Measurements from ENCODE around the gene HAAO.
A peak's percentile ranks its signal among the peaks of the same experiment; 100 is the strongest.

The HAAO gene

DNA sequence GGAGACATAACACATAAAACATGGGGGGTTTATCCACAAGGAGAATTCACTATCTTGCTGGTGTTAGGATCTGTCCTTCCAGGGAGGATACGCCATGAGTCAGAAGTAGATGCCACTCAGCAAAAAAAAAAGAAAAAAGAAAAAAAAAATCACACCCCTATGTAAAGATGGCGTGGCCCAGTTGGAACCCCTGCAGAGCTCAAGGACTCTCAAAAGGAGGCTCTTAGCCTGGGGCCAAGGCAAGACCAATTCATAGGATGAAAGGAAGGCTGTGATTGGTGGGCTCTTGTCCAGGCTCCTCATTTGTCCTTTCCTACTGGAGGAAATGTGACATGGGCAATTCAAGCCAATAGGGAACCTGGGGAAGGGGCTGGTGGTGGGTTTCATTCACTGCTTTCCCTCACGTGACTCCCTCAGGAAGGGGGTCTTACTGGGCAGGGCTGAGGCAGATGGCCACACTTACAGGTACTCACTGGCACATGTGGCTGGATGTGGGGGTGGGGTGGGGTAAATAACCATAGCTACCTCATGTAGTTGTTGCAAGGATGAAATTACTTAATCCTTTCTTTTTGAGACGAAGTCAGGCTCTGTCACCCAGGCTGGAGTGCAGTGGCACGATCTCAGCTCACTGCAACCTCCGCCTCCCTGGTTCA is 38.7 kb upstream of the HAAO start:
- no peak overlapping the region for H3K27ac ChIP-seq (replicated peaks)
- DNase-seq (ENCODE audit: low read depth in 1 of 2, low spot score in 1 of 2): no peak
- H3K4me3 ChIP-seq (replicated peaks; ENCODE audit: insufficient read depth, low read length): no peak overlapping the region
- H3K27me3 ChIP-seq (ENCODE audit: insufficient read depth, poor library complexity, severe bottlenecking): no peaks in the 10 kb centered on the region
- TF ChIP-seq, protein P1, sequence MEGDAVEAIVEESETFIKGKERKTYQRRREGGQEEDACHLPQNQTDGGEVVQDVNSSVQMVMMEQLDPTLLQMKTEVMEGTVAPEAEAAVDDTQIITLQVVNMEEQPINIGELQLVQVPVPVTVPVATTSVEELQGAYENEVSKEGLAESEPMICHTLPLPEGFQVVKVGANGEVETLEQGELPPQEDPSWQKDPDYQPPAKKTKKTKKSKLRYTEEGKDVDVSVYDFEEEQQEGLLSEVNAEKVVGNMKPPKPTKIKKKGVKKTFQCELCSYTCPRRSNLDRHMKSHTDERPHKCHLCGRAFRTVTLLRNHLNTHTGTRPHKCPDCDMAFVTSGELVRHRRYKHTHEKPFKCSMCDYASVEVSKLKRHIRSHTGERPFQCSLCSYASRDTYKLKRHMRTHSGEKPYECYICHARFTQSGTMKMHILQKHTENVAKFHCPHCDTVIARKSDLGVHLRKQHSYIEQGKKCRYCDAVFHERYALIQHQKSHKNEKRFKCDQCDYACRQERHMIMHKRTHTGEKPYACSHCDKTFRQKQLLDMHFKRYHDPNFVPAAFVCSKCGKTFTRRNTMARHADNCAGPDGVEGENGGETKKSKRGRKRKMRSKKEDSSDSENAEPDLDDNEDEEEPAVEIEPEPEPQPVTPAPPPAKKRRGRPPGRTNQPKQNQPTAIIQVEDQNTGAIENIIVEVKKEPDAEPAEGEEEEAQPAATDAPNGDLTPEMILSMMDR (IDR thresholded peaks at IDR 0.05; ENCODE audit: insufficient read depth, low read length): no peak
- TF ChIP-seq POLR2AphosphoS5 (IDR thresholded peaks at IDR 0.05; ENCODE audit: low read depth) (no peak), GABPA (IDR thresholded peaks at IDR 0.05; ENCODE audit: low read depth) (no peak)

DNA sequence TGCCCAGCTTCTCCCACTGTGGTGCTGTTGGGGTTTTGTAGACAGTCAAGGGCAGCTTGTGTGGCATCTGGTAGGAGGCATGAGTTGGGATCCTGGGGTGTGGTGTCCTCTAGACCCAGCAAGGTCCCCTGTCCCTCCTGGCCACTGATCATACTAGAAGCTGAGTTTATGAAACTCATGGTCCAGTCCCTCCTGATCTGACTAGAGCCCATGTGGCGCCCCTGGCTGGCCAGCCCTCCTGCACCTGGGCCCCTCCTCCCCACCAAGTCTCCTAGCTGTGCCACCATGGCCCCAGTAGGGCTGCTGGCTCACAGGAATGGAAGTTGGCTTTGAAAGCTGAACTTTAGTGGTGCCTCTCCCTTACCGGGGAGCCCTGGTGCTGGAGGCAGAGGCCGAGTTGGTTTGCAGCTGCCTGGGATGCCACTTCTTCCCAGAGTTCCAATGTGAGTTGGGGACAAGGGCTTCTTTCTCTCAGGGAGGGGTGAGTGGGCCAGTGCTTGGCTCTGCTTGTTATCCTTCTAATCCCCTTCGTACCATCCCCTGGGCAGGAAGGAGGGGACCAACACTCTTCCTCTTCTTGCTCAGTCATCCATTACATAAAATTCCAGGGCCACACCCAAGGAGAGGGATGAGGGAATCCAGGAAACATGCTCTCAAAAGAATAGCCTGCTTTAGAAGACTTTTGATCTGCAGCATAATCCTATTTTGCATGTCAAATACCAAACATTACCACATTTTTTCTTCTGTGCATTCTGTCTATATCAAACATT is 37.5 kb upstream of the HAAO start:
- H3K27ac ChIP-seq (replicated peaks): no peak overlapping the region
- no peak overlapping the region for H3K4me3 ChIP-seq (replicated peaks; ENCODE audit: insufficient read depth, low read length)
- DNase-seq (ENCODE audit: low read depth in 1 of 2, low spot score in 1 of 2): no peak
- no peak for TF ChIP-seq POLR2AphosphoS5 (IDR thresholded peaks at IDR 0.05; ENCODE audit: low read depth)
- no peak for TF ChIP-seq SPI1 (IDR thresholded peaks at IDR 0.05; ENCODE audit: borderline replicate concordance, low read depth)
- no peaks in the 10 kb centered on the region for H3K27me3 ChIP-seq (ENCODE audit: insufficient read depth, poor library complexity, severe bottlenecking)

DNA sequence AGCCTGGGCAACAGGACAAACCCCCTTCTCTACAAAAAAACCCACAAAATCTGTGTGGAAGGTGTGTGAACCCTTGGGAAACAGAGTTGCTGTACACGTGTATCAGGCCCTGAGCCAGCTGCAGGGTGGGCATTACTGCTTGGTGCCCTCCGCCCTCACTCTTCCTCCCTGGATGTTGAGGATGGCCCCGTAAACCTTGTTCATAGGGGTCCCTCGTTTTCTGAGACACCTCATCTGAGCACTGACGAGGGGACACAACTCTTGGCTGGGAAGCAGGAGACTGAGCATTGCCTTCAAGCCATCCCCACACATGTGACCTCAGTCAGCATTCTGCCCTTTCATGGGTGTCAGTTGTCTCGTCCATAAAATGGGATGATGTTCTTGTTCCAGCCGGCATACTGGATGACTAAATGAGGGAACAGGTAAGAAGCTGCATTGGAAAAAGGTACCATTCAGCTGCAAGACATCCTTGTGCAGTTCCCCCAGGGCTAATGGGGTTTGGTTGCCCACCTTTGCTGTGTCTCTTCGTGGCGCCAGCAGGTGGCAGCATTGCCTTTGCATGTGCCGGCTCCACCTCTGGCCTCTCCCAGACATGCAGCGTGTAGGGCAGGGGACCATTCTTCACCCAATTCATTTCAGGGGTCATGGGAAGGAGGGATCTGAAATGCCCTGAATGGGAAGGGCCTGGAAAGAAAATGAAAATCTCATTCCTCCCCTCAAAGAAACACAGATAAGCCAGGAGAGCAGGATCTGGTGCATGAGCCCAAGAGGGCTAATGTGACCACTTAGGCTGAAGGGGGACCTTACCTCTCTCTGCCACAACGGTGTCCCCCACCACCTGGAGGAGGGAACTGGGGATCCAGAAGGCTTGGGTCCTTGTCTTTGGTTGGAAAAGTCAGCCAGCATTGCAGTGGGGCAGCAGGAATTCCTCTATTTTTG is 36.4 kb upstream of the HAAO start:
- Histone ChIP-seq H3K4me3 (replicated peaks; ENCODE audit: insufficient read depth, low read length) (no peak overlapping the region), H3K27ac (replicated peaks) (no peak overlapping the region), H3K27me3 (ENCODE audit: insufficient read depth, poor library complexity, severe bottlenecking) (no peaks in the 10 kb centered on the region)
- no peak for TF ChIP-seq GABPA (IDR thresholded peaks at IDR 0.05; ENCODE audit: low read depth)
- no peak for TF ChIP-seq SPI1 (IDR thresholded peaks at IDR 0.05; ENCODE audit: borderline replicate concordance, low read depth)
- TF ChIP-seq, protein P2, sequence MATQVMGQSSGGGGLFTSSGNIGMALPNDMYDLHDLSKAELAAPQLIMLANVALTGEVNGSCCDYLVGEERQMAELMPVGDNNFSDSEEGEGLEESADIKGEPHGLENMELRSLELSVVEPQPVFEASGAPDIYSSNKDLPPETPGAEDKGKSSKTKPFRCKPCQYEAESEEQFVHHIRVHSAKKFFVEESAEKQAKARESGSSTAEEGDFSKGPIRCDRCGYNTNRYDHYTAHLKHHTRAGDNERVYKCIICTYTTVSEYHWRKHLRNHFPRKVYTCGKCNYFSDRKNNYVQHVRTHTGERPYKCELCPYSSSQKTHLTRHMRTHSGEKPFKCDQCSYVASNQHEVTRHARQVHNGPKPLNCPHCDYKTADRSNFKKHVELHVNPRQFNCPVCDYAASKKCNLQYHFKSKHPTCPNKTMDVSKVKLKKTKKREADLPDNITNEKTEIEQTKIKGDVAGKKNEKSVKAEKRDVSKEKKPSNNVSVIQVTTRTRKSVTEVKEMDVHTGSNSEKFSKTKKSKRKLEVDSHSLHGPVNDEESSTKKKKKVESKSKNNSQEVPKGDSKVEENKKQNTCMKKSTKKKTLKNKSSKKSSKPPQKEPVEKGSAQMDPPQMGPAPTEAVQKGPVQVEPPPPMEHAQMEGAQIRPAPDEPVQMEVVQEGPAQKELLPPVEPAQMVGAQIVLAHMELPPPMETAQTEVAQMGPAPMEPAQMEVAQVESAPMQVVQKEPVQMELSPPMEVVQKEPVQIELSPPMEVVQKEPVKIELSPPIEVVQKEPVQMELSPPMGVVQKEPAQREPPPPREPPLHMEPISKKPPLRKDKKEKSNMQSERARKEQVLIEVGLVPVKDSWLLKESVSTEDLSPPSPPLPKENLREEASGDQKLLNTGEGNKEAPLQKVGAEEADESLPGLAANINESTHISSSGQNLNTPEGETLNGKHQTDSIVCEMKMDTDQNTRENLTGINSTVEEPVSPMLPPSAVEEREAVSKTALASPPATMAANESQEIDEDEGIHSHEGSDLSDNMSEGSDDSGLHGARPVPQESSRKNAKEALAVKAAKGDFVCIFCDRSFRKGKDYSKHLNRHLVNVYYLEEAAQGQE (IDR thresholded peaks at IDR 0.05; ENCODE audit: insufficient replicate concordance, low read depth): no peak
- TF ChIP-seq, protein P1 (IDR thresholded peaks at IDR 0.05; ENCODE audit: insufficient read depth, low read length): peak; percentile 93
- no peak for TF ChIP-seq POLR2AphosphoS5 (IDR thresholded peaks at IDR 0.05; ENCODE audit: low read depth)
- DNase-seq (ENCODE audit: low read depth in 1 of 2, low spot score in 1 of 2): peak in 1 of 2 experiments; percentile 72

DNA sequence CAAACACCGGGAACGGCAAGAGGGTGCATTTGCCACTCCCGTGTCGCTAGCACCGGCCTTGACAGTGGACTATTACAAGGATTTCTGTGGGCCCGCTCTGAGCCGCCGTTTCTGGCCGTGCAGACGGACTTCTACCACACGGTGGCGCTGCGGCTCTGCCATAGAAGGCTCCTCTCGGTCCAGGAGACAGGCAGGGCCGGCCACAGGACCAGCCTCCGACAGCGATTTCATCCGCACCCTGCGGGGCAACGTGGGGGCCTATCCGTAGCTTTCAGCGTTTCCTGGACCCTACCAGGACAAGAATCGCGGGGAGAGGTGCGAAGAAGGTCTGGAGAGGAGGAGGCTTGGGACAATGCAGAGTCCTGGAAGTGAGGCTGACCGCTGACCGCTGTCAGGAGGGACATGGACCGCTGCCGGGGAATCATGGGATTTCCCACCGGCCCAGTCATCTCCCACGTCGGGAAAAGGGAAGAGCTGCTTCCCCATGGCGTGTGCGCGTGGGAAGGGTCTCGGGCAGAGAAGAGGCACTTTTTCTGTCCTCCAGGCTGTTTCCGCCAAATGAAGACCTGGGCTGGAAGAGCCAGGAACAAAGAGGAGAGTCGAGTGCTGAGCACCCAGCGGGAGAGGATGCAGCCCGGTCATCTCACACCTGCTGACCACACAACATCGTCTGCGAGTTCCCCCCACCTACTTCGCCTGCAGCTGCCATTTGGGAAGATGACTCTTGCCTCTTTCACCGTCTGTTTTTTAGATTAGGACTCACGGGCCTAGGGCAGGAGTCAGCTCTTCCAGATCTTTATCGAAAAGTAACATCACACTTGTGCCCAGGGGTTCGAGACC is 35.5 kb upstream of the HAAO start:
- DNase-seq (ENCODE audit: low read depth in 1 of 2, low spot score in 1 of 2): peak; percentile 58 to 84
- Histone ChIP-seq H3K4me3 (replicated peaks; ENCODE audit: insufficient read depth, low read length) (peak overlapping the region; percentile 33), H3K27ac (replicated peaks) (no peak overlapping the region), H3K27me3 (ENCODE audit: insufficient read depth, poor library complexity, severe bottlenecking) (no peaks in the 10 kb centered on the region)
- no peak for TF ChIP-seq POLR2AphosphoS5 (IDR thresholded peaks at IDR 0.05; ENCODE audit: low read depth)
- TF ChIP-seq, protein P1 (IDR thresholded peaks at IDR 0.05; ENCODE audit: insufficient read depth, low read length): peak; percentile 67

Data from HL-60 (cell line).